ENCODE data around the gene ZNF14. TPM values are rescaled to one million over a fixed set of nuclear protein-coding genes. Genes with fewer than 3 reads are reported as not detected.

ZNF14 gene
- total and polyA plus RNA-seq, 2 of the 13 experiments (the other 11 are each of a cell fraction or from before 2014, with no cell fraction given), result 1.9 to 6.2 TPM

- TF ChIP-seq KLF6 (CRISPR knock-in tag; IDR thresholded peaks at IDR 0.05) (no peak), HCFC1 (IDR thresholded peaks at IDR 0.05; ENCODE audit: low read depth, low read length) (no peak; the same call in 1 of the 2 replicates), ZNF124 (CRISPR knock-in tag; IDR thresholded peaks at IDR 0.05) (no peak), FOXA1 (IDR thresholded peaks at IDR 0.05) (no peak), FOXA1 (CRISPR knock-in tag; IDR thresholded peaks at IDR 0.05) (no peak), SETDB1 (CRISPR knock-in tag; IDR thresholded peaks at IDR 0.05; ENCODE audit: borderline replicate concordance) (no peak), IRX3 (CRISPR knock-in tag; IDR thresholded peaks at IDR 0.05; ENCODE audit: borderline replicate concordance, low read depth) (no peak), KDM1A (CRISPR knock-in tag; IDR thresholded peaks at IDR 0.05) (no peak), KLF12 (CRISPR knock-in tag; IDR thresholded peaks at IDR 0.05; ENCODE audit: borderline replicate concordance) (peak; percentile 81; the same call in 1 of the 2 replicates), ZNF382 (CRISPR knock-in tag; IDR thresholded peaks at IDR 0.05; ENCODE audit: borderline replicate concordance) (no peak), SMC3 (IDR thresholded peaks at IDR 0.05; ENCODE audit: low read length) (0 out of 2 replicates have a peak, but pooled peaks have one; percentile 8), MTA1 (CRISPR knock-in tag; IDR thresholded peaks at IDR 0.05; ENCODE audit: borderline replicate concordance) (peak; percentile 41; the same call in 1 of the 2 replicates), ZNF329 (CRISPR knock-in tag; IDR thresholded peaks at IDR 0.05; ENCODE audit: low read depth) (peak; percentile 54; the same call in 1 of the 2 replicates), TOE1 (CRISPR knock-in tag; IDR thresholded peaks at IDR 0.05) (no peak), ATM (IDR thresholded peaks at IDR 0.05; ENCODE audit: borderline replicate concordance) (no peak)
- TF ChIP-seq, protein P1, sequence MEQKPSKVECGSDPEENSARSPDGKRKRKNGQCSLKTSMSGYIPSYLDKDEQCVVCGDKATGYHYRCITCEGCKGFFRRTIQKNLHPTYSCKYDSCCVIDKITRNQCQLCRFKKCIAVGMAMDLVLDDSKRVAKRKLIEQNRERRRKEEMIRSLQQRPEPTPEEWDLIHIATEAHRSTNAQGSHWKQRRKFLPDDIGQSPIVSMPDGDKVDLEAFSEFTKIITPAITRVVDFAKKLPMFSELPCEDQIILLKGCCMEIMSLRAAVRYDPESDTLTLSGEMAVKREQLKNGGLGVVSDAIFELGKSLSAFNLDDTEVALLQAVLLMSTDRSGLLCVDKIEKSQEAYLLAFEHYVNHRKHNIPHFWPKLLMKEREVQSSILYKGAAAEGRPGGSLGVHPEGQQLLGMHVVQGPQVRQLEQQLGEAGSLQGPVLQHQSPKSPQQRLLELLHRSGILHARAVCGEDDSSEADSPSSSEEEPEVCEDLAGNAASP (CRISPR knock-in tag; IDR thresholded peaks at IDR 0.05; ENCODE audit: borderline replicate concordance), result peak; percentile 93; the same call in 1 of the 2 replicates
- TF ChIP-seq, protein P2, sequence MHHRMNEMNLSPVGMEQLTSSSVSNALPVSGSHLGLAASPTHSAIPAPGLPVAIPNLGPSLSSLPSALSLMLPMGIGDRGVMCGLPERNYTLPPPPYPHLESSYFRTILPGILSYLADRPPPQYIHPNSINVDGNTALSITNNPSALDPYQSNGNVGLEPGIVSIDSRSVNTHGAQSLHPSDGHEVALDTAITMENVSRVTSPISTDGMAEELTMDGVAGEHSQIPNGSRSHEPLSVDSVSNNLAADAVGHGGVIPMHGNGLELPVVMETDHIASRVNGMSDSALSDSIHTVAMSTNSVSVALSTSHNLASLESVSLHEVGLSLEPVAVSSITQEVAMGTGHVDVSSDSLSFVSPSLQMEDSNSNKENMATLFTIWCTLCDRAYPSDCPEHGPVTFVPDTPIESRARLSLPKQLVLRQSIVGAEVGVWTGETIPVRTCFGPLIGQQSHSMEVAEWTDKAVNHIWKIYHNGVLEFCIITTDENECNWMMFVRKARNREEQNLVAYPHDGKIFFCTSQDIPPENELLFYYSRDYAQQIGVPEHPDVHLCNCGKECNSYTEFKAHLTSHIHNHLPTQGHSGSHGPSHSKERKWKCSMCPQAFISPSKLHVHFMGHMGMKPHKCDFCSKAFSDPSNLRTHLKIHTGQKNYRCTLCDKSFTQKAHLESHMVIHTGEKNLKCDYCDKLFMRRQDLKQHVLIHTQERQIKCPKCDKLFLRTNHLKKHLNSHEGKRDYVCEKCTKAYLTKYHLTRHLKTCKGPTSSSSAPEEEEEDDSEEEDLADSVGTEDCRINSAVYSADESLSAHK (CRISPR knock-in tag; IDR thresholded peaks at IDR 0.05; ENCODE audit: borderline replicate concordance), result no peak
- TF ChIP-seq, protein P3, sequence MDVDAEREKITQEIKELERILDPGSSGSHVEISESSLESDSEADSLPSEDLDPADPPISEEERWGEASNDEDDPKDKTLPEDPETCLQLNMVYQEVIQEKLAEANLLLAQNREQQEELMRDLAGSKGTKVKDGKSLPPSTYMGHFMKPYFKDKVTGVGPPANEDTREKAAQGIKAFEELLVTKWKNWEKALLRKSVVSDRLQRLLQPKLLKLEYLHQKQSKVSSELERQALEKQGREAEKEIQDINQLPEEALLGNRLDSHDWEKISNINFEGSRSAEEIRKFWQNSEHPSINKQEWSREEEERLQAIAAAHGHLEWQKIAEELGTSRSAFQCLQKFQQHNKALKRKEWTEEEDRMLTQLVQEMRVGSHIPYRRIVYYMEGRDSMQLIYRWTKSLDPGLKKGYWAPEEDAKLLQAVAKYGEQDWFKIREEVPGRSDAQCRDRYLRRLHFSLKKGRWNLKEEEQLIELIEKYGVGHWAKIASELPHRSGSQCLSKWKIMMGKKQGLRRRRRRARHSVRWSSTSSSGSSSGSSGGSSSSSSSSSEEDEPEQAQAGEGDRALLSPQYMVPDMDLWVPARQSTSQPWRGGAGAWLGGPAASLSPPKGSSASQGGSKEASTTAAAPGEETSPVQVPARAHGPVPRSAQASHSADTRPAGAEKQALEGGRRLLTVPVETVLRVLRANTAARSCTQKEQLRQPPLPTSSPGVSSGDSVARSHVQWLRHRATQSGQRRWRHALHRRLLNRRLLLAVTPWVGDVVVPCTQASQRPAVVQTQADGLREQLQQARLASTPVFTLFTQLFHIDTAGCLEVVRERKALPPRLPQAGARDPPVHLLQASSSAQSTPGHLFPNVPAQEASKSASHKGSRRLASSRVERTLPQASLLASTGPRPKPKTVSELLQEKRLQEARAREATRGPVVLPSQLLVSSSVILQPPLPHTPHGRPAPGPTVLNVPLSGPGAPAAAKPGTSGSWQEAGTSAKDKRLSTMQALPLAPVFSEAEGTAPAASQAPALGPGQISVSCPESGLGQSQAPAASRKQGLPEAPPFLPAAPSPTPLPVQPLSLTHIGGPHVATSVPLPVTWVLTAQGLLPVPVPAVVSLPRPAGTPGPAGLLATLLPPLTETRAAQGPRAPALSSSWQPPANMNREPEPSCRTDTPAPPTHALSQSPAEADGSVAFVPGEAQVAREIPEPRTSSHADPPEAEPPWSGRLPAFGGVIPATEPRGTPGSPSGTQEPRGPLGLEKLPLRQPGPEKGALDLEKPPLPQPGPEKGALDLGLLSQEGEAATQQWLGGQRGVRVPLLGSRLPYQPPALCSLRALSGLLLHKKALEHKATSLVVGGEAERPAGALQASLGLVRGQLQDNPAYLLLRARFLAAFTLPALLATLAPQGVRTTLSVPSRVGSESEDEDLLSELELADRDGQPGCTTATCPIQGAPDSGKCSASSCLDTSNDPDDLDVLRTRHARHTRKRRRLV (CRISPR knock-in tag; IDR thresholded peaks at IDR 0.05), result no peak
- TF ChIP-seq, protein P4, sequence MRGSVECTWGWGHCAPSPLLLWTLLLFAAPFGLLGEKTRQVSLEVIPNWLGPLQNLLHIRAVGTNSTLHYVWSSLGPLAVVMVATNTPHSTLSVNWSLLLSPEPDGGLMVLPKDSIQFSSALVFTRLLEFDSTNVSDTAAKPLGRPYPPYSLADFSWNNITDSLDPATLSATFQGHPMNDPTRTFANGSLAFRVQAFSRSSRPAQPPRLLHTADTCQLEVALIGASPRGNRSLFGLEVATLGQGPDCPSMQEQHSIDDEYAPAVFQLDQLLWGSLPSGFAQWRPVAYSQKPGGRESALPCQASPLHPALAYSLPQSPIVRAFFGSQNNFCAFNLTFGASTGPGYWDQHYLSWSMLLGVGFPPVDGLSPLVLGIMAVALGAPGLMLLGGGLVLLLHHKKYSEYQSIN (CRISPR knock-in tag; IDR thresholded peaks at IDR 0.05; ENCODE audit: borderline replicate concordance), result no peak
Observed at GRCh38 chr19:19668230-19669012, 64.5 kb downstream of the ZNF14 start, which contains the start of gene ZNF101 (continued).
